Psoas muscle (tissue), 8 donors: ENCODE results near the gene SCYL2. TPM values are rescaled to one million over a fixed set of nuclear protein-coding genes. Genes with fewer than 3 reads are reported as not detected.

Experiments
- ATAC-seq, 4 donors: fragments of 200-7000 bp; cut with Tn5 transposase; one replicate each; pipeline ENCODE4 v1.9.1; 2020; ENCODE audit warnings: moderate library complexity in 3 of 4, mild to moderate bottlenecking in 2 of 4
- DNase-seq, 2 donors: peaks; one replicate each; pipeline ENCODE4 v3.0.0-alpha.2; 2020
- H3K27ac ChIP-seq: fragments of 200-600 bp; one replicate; pipeline ENCODE4 v1.8.0; 2022
- H3K27me3 ChIP-seq, 3 donors: fragments of 200-600 bp in 1 of 3; one replicate each; pipeline versions ENCODE4 v1.6.1 to v1.8.0; 2013 to 2022; ENCODE audit warnings: low read length in 2 of 3, mild to moderate bottlenecking in 2 of 3, moderate library complexity in 1 of 3; ENCODE audit not compliant: insufficient read depth in 3 of 3
- H3K36me3 ChIP-seq, 2 donors: fragments of 200-600 bp in 1 of 2; one replicate each; pipeline versions ENCODE4 v1.6.1 to v1.8.0; 2013 to 2022; ENCODE audit warnings: low read depth in 1 of 2, mild to moderate bottlenecking in 1 of 2, moderate library complexity in 1 of 2; ENCODE audit not compliant: insufficient read depth in 1 of 2
- H3K4me1 ChIP-seq: fragments of 200-600 bp; one replicate; pipeline ENCODE4 v1.8.0; 2022
- H3K4me3 ChIP-seq: fragments of 200-600 bp; one replicate; pipeline ENCODE4 v1.8.0; 2022; ENCODE audit warnings: mild to moderate bottlenecking
- H3K9me3 ChIP-seq: fragments of 200-600 bp; one replicate; pipeline ENCODE4 v1.8.0; 2022
- CTCF ChIP-seq: fragments of 200-600 bp; IDR thresholded peaks from one replicate; pipeline ENCODE4 v1.8.0; 2022; ENCODE audit warnings: antibody characterized with exemption
- WGBS, 3 donors: extraction: QIAGEN DNeasy Blood & Tissue Kit; methylation state at CpG; one replicate each; pipeline versions ENCODE4 v1.1.6 to v1.1.7; 2013; 5-methylcytosine and 5-hydroxymethylcytosine counted together
- intact Hi-C, 2 donors: fragments of 100-400 bp; cut with DNase I; formaldehyde crosslinking; loops; one replicate each; pipeline versions ENCODE4 v1.11.0 to v1.14.2; 2022
- polyA plus RNA-seq, 3 donors: library from polyadenylated mRNA; stranded (reverse); fragments of 200-250 nt; gene quantifications; one replicate each; pipeline ENCODE4 v1.2.3, GENCODE V29; 2013
- total RNA-seq, 4 donors: library from RNA; stranded (reverse); fragmentation: NEBNext Ultra II Directional in 2 of 4; extraction: Animal tissue kit (Norgen Biotek cat#: 25700) in 2 of 4; gene quantifications; one replicate each; pipeline versions ENCODE4 v1.2.1 to v1.2.4, GENCODE V29; 2021 to 2023
- donor health status: healthy with polysubstance abuse.
- donor health status: DM: no; HTN: no; CAD: no; lungs with moderate emphysema.
- donor health status: Bipolar disorder and iron deficiency.
- donor health status: healthy.
- donor health status: DM: yes; HTN: yes; CAD: no.
- donor health status: DM: no; HTN: no; CAD: no.
- donor health status: DM: no; HTN: no; CAD: no.
- donor health status: DM: yes; HTN: yes; CAD: no.

Gene SCYL2
- total and polyA plus RNA-seq, 7 donors, result 9.7 to 29.0 (median 23.3) TPM

DNA sequence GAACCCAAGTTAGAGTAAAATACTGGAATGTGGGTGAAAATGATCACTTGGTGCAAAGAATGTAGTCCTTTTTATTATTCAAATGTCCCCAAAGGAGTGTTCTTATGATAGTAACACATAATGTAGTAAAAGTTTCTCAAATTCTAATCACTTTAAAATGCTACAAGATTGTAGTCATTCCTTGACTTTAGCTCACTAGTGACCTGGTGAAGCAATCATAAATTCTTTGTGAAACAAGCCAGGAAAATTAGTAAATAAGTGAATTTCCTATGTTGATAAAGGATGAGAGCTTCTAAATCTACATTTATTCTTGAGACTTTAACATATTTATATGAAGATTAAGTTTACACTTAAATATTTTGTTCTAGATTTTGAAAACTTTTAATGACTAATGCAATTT, 59.2 kb downstream of the SCYL2 start:
- ATAC-seq, result no peak
- H3K4me3 ChIP-seq, result no peak overlapping the region
- no peaks in the 10 kb centered on the region for H3K4me1 ChIP-seq
- peaks cover 0 to 81% of the 10 kb centered on the region in 2 donors for H3K36me3 ChIP-seq
- intact Hi-C loops, result no loop called here
- H3K27me3 ChIP-seq, result no peaks in the 10 kb centered on the region
- H3K9me3 ChIP-seq, result no peaks in the 10 kb centered on the region
- no peak for DNase-seq
- no peak overlapping the region for H3K27ac ChIP-seq
- TF ChIP-seq CTCF, result no peak

- 73 to 92% (median 86%) methylated on average over 2 of the region's 2 CpGs for WGBS, 3 donors
- H3K27ac ChIP-seq, result no peak overlapping the region
- no peak for TF ChIP-seq CTCF
- H3K36me3 ChIP-seq, result peaks cover 0 to 87% of the 10 kb centered on the region in 2 donors
- intact Hi-C loops, result no loop called here
- H3K4me3 ChIP-seq, result no peak overlapping the region
- no peaks in the 10 kb centered on the region for H3K4me1 ChIP-seq
- no peaks in the 10 kb centered on the region for H3K9me3 ChIP-seq
- ATAC-seq, result no peak
- no peak for DNase-seq
- no peaks in the 10 kb centered on the region for H3K27me3 ChIP-seq
Measured at GRCh38 chr12:100329800-100330199, 62.8 kb downstream of the SCYL2 start.

- WGBS, 3 donors, result 64 to 88% (median 67%) methylated on average over 1 of the region's 1 CpG
- DNase-seq, result no peak
- intact Hi-C loops, result no loop called here
- no peak for TF ChIP-seq CTCF
- Histone ChIP-seq H3K27me3 (no peaks in the 10 kb centered on the region), H3K36me3 (peaks cover 0 to 95% of the 10 kb centered on the region in 2 donors), H3K27ac (no peak overlapping the region), H3K4me3 (no peak overlapping the region), H3K9me3 (no peaks in the 10 kb centered on the region), H3K4me1 (no peaks in the 10 kb centered on the region)
- no peak for ATAC-seq
Measured at GRCh38 chr12:100331871-100332270, 64.9 kb downstream of the SCYL2 start.

DNA sequence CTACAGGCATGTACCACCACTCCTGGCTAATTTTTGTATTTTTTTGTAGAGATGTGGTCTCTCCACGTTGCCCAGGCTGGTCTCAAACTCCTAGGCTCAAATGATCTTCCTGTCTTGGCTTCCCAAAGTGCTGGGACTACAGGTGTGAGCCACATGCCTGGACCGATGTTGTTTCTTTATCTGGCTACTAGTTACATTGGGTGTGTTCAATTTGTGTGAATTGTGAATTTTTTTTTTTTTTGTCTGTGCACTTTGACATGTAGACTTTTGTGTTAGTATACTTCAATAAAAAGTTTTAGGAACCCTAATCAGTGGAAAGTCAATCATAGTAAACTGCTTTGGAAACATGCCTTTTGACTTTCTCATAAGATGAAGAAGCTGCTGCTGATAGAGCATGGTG, 65.9 kb downstream of the SCYL2 start:
- DNase-seq (no peak), ATAC-seq (no peak)
- no peak for TF ChIP-seq CTCF
- H3K27ac ChIP-seq, result no peak overlapping the region
- no peaks in the 10 kb centered on the region for H3K9me3 ChIP-seq
- H3K4me1 ChIP-seq, result no peaks in the 10 kb centered on the region
- no peaks in the 10 kb centered on the region for H3K27me3 ChIP-seq
- peaks cover 0 to 95% of the 10 kb centered on the region in 2 donors for H3K36me3 ChIP-seq
- H3K4me3 ChIP-seq, result no peak overlapping the region
- intact Hi-C loops, result no loop called here
- WGBS, 3 donors, result 88 to 95% (median 88%) methylated on average over 2 of the region's 2 CpGs

DNA sequence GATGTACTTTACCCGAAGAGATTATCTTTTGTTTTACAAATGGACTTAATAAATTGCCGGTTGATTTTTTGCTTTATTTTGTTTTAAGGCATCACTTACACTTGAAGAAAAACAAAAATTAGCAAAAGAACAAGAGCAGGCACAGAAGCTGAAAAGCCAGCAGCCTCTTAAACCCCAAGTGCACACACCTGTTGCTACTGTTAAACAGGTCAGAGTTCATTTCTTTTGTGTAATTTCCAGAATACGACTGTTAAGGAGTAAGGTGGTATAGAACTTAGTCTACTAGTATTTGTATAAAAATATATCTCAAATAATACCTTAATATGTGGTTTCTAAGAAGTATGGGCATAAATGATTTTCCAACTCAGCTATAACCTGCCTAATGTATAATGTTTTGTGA, 70.3 kb downstream of the SCYL2 start:
- H3K4me3 ChIP-seq, result no peak overlapping the region
- H3K27ac ChIP-seq, result no peak overlapping the region
- H3K36me3 ChIP-seq, result peaks cover 0 to 94% of the 10 kb centered on the region in 2 donors
- intact Hi-C loops, result no loop called here
- H3K27me3 ChIP-seq, result no peaks in the 10 kb centered on the region
- no peak for TF ChIP-seq CTCF
- H3K9me3 ChIP-seq, result no peaks in the 10 kb centered on the region
- no peaks in the 10 kb centered on the region for H3K4me1 ChIP-seq
- 86 to 87% (median 87%) methylated on average over 3 of the region's 3 CpGs for WGBS, 3 donors
- no peak for DNase-seq
- ATAC-seq, result no peak
